GM21515 (cell line): ENCODE data around the gene PCSK7.

Experiments
- ATAC-seq: cut with Tn5 transposase; IDR thresholded peaks from one replicate; pipeline ENCODE4 v1.9.1; 2021; ENCODE audit not compliant: unreplicated experiment

The PCSK7 gene

DNA sequence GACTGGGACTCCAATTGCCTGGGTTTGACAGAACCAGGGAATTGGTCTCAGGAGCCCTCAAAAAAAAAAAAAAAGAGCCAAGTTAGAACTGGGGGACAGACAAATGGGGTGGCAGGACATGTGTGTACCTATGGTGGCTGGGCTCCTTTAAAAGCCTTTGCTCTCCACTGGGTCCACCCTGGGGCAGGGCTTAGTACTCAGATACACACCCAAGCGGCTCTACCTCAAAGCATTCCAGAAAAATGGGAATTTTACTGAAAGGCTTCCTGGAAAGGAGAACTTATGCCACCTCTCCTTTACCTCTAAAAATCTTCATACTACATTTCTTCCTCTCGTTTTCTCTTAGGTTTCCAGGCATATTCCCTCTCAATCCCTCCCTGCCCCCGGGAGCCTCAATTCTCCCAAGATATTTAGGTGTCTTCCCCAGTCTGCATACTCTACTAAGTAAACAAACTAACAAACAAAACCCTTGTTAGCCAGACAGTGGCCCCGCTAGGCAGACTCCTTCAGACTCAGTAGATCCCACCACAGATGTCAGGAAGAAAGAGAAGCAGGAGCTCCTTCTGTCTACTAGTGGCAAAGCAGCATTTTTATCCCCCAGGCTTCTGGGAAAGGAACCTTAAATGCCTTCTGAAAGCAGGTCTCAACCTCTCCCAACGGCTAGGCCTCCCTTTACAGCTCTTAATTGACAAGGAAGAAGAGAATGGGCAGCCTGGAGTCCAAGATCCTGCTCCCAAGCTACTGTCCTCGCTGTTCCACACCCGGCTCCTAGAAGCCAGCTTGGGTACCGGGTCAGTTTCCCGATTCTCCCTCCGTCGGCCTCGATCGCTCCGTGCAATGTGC, 653 bp downstream of the PCSK7 start:
- ATAC-seq: no peak

DNA sequence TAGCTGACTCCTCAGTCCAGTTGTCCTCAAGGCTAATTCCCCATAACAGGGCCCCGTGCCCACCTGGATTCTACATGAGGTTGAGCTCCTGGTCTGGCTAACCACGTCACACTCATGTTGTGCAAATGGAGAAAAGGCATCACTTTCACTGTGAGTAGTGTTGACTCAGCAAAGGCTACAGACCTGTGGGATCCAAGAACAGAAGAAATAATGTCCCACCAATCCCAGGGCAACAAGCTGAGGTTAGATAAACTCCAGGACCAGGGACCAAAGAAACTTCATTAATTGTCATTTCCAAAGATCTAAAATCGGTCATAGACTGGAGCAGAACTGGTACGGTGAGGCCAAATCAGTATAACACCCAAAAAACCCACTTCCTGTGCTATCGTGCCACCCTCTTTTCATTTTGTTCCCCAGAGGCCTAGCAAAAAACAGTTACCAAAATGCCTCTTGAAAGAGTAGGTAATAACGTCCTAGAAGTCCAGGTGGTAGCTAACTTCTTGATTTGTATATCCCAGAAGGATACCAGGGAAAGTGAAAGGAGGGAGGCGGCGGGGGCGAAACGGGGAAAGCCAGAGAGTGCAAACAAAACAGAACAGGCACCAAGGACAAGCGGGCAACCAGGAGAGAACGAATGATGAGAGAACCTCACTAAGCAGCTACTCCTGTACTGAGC, 1.4 kb downstream of the PCSK7 start:
- ATAC-seq: no peak

DNA sequence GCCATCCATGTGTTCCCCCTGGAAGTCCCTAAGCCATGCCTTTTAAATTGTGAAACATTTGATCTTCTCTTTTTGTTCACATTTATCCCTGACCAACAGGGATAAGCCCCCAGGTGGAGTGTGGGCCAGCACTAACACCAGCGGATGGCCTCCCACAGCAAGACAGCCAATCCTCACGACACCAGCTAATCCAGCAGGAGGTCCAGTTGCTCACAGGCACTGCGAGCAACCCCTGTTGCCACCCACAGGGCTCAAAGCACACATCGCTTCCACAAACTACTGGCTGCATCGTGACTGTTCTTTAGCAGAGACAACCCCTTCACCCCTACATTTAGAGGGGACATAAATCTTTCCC, 2.0 kb downstream of the PCSK7 start:
- no peak for ATAC-seq

DNA sequence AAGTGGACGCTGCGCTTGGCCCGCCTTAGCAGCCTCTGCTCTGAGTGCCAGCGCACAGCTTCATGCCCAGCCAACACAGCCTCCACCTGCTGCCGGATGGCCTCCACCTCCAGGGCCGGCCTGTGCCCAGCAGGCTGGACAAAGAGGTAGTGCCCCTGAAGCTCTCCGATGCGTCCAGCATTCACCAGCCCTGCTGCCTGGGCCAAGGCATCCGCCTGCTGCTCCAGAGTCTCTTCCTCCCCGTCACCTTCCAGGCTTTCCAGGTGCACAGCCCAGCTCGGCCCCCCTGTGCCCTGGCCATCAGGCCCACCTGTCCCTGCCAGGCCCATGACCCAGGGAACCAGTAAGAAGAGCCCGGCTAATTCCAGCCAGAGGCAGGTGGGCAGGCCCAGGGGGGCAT, 2.5 kb downstream of the PCSK7 start:
- ATAC-seq: no peak

DNA sequence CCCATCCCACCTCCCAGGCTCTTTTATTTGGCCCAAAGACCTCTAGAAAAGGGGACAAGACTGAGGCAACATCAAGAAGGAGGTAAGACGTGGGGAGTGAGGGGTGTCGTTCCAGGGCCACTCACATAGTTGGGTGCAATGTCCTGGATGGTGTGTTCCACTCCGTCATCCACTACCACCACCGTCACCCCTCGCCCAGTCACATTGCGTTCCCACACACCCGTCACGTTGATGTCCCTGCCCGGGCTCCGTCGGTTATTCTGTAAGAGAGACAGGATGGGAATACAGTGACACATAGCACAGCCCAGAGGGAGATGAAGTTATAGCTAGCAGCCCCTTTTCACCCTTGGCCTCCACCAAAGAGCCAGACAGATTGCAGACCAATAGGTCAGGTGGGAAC, 3.8 kb downstream of the PCSK7 start:
- no peak for ATAC-seq

DNA sequence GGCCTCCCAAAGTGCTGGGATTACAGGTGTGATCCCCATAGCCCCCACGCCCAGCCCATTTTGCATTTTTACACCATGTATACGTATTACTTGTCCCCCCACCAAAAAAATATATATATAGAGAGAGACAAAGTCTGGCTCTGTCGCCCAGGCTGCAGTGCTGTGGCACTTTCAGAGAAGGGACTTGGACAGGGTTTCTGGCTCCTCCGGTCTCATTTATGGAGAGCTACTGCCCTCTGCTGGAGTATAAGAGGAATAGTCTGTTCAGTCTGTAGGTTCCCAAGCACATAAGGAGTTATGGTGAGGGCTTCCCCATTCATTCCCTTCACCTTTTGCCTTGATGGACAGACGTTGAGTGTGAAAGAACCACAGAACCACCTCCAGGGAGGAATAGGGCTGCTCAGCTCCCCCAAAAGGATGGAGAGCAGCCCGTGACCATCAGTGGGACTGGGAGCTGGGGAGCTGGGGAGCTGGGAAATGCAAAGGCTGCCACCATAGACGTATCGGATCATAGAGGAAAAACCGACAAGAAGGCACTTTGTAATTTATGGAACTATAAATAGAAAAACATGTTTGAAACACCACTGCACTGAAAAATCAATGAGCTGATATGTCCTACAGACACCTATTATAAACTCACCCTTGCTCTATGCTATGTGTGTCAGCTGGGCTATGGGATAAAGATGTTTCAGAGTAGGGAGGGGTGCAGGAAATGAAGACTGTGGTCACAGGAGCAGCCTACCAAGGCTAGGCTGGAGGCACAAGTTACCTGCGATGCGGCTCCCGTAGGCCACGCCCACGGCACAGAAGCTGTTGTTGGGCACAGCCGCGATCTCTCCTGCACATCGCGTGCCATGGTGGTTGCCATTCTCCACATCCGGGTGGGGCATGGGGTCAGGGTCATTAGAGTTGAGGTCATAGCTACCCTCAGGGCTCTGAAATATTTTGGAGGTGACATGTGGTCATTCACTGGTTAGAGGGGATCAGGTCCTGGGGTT, 5.2 kb downstream of the PCSK7 start:
- peak; percentile 48 for ATAC-seq

DNA sequence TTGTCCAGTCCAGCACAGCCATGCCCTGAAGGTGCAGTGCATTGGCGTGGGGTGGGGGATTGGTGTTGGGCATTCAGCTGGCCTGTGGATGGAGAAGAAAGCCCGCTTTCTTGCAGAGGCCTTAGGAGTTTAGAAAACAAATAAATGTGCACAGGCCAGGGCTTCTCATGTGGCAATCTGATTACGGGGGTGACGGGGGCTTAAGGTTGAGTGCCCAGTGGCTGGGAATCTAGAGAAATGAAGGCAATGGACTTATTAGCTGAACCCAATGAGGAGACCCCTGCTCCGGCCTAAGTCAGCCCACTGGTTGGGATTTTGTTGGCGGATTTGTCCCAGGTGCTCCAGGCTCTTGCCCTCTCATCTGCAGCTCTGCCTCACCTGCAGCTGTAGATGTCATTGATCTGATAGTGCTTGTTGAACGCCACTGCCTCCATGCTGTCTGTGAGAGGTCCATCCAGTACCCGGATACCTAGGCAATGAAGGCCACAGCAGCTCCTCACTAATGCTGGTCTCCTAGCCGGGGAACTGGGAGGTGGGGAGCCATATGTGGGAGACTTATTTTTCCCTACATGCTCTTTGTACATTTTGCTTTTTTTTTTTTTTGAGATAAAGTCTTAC, 6.2 kb downstream of the PCSK7 start:
- no peak for ATAC-seq

DNA sequence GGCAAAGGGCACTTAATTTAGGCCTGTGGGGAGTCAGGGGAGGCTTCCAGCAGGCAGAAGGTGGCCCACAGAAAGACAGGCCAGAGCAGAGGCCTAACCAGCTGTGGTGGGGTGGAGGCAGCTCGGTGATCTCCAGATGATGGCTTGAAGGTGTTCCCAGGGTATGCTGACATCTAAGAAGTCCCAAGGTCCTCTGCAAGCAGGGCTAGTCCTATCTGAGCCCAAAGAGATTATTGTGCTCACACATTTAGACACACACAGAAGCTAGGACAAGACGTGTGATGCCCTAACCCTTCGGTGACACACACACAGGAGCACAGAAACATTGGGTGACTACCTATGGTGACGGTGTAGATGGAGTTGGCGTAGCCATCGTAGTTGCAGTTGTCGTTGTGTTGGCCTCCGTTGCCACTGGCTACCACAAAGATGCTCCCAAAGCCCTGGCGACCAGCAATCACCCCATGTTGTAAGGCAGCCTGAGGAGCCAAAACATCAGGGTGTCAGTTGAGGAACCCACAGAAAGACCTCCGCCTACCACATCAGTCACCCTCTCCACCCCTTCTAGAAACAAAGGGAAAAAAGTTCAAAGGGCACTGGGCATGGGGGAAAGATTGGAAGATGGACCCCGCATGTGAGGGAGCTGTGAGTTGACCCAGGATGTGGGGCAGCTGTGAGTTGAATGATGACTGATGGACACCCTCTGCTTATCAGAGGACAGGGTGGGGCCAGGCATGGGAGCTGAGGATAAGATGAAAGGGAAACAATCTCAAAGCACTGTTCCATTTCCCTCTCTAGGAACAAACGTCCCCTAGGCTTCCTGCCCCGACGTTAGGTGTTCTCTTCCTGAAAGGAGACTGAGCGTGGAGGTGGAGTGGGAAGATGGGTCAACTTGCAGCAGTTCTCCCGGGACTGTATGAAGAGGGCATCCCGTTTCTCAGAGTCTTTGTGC, 7.9 kb downstream of the PCSK7 start:
- ATAC-seq: no peak

DNA sequence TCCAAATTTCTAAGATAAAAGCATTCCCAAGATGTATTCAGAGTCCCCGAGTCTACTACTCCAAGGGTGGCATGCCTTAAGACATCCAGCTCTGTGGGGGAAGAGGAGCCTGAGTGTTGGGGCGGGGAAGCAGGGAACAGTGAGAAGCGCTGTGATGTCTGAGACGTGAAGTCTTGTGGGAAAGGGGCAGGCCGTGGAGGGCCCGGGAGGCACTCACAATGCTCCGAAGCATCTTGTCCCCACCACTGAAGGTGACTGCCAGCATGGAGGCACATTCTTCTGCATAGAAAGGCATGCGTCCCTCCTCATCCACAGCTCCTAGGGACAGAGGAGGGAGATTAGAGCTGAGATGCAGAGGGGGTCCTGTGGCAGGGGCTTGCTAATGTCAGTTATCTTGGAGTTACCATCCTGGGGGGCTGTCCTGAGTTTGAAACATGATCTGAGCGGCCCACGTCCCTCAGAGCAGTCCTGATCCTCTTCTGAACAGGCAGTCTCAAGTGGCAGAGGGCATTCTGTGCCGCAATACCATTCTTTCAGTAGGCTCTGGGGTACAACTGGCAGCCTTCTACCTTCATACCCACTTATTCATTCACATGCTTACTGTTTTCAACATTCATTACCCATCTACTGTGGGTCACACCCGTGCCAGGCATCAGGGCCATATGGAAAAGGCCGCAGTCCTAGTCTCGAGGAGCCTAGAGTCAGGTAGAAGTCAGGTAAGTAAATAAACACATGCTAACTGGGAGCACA, 8.7 kb downstream of the PCSK7 start:
- no peak for ATAC-seq

DNA sequence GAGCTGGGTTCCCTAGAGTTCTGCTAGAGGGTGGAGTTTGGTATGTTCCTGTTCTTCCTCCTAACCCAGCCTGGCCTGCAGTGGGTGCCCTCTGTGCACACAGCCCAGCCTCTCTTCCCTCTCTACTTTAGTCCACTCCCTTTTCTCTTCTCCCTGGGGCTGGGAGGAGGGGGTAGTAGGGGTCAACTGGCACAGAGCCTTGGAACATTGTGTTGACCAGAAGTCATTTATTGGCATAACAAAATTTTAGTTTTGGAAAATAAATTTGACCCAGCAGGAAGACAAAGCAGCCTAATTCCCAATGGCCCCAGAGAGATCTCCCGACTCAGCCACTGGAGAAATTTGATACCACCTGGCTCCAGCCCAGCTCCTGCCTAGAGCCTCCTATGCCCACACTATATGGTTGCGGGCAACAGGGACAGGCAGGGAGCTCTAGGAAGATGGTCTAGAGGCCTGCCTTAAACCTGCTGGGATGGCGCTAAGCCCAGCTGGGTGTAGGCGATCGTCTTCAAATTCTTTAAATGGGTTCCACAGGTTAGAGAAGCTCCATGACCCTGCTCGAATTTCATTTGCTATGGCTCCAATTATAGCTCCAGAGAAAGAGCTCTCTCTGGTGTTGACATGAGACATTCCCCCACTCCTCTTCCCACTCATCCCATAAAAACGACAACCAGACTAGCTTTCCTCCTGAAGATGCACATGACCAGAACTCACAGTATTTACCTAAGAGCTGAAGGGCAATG, 9.9 kb downstream of the PCSK7 start:
- ATAC-seq: no peak

DNA sequence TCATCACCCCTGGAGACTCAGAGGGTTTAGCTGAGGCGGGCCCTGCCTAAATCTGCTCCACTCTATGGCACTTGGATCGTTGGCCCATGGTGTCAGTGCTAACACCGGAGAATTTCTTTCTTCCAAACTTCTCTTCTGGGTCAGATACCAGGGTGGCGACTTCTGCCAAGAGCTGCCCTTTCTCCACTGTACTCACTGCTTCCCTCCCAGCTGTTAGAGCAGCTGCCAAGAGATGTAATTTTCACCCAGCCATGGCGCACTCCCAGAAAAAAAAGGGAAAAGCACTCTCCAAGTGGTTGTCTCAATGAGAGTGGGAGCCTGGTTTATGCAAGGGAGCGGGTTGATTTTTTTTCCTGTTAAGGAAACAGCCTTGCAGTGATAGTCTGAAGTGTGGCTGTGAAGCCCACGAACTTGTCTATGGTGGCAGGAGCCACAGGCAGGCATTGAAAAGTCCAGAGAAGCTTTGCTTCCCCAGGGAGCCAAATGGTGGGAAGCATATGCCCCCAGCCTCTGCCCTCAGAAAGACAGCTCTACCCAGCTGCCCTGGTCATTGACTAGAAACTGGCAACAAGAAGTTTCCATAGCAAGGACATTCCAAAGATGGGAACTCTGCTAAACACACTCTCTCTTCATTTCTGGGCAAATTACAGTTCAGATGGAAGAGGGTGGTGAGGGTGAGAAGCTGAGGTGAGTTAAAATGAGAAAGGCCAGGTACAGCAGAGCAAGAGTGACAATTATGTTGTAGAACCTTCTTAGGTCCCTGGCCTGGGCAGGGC, 10.7 kb downstream of the PCSK7 start:
- ATAC-seq: no peak

DNA sequence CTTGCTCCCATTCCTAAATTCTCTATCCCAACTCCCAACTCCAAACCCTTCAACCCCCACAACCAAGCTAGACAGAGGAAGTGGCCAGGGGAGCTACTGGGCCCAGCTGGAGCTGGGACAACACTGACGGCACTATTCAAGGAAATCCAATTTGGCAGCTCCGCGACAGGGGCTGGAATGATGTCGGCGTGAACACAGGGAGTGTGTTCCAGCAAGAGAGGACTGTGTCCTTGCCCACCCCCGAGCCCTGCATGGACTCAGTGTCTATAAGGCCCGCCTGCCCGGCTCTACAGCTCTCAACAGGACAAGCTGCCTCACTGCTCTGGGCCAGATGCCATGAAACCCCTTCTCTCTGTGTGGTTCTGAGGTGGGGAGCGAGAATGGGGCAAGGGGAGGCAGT, 11.3 kb downstream of the PCSK7 start:
- ATAC-seq: no peak

DNA sequence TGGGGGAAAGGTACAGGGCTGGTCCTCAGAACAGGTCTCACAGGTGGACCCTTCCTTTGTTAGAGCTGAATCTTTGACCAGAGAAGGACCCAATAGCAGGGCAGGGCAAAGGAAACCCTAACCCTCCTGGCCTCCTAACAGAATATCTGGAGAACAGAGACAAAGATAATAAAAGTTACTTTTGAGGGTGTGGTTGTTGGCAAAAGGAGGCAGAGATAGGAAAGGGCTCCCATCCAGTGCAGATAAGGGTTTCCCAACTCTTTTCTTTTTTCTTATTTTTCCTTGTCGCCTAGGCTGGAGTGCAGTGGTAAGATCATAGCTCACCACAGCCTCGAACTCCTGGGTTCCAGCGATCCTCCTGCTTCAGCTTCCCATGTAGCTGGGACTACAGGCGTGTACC, 11.9 kb downstream of the PCSK7 start:
- no peak for ATAC-seq

DNA sequence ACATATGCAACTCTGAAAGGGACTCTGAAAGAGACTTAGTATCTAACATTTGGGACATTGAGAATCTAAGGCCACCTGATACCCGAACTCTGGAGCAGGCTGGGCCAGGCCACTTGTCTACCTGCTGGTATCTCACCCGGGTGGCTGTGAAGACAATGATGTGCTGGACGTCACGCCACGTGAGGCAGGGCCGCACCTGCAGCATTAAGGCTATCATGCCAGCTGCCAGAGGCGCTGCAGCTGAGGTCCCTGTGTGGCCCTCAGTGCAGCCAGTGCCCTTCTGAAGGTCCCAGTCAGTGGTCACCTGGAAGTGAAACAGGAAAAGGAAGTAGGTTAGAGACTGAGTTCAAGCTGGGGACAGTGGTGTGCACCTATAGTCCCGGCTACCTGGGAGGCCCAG, 12.4 kb downstream of the PCSK7 start:
- no peak for ATAC-seq

DNA sequence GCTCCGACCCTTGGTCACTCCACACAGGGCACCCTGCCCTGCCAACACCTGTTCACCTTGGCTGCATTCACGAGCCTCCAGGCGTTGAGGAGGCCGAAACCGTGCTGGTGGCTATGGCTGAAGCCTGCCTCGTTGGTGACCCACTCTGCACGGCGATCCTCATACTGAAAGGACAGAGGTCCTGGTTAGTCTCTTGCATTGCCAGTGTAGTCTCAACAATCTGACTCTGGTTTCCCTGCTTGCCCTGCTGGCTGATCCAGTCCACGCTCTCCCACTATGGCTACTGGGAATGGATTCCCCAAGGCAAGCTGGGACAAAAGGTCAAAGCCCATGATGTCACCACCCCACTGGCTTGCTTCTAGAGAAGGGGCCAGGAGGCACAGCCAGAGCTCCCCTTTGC, 12.9 kb downstream of the PCSK7 start:
- no peak for ATAC-seq

DNA sequence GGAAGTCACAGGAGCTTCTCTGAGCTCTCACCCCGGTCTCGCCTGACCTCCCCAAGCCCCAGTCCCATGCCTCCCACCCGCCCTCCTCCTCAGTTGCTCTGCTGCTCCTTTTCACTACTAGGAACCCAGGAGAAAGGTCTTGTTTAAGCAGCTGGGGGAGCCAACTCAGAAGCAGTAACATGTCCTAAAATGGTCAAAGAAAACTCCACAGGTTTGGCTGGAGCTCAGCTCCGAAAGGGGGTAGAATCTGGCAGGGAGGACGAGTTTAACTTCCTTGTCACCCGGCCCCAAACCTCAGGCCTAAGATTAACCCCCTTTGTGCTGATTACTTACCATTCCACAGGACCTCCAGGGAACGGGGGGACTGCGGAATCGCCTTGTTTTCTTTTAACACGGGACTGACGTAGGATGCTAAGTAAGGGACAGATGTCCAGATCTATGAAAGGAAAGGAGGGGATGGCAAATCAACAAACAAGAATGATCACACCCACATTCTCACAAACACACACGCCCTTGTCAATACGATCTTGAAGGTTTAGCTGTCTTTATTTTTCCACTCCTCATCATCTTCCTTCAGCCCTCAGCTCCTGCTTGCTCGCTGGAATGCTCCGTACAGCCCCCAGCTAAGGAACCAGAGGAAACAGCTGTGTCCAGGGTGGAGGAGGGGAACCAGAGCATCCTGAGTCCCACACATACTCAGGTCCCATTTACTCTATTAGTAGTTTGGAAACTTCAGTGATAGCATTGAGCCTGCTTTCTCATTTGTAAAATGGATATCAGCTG, 13.5 kb downstream of the PCSK7 start:
- ATAC-seq: no peak
